ENCODE measurements around the gene KCNK4.

Gene KCNK4

GRCh38 chr11:64268025-64268892 lies 22.8 kb upstream of the KCNK4 start:
- DNase-seq (ENCODE audit: low read depth in 3 of 3): no peak

- DNase-seq (ENCODE audit: low read depth in 3 of 3): peak in 1 of 3 experiments; percentile 57
Observed at GRCh38 chr11:64268893-64269539, 22.1 kb upstream of the KCNK4 start.

- peak; percentile 97 to 98 (median 98) for DNase-seq (ENCODE audit: low read depth in 3 of 3)
Observed at GRCh38 chr11:64269540-64270220, 21.4 kb upstream of the KCNK4 start.

GRCh38 chr11:64275031-64275800 lies 15.9 kb upstream of the KCNK4 start:
- DNase-seq (ENCODE audit: low read depth in 3 of 3): no peak

GRCh38 chr11:64275841-64276240 lies 15.3 kb upstream of the KCNK4 start:
- no peak for DNase-seq (ENCODE audit: low read depth in 3 of 3)

GRCh38 chr11:64276653-64277431 lies 14.3 kb upstream of the KCNK4 start:
- no peak for DNase-seq (ENCODE audit: low read depth in 3 of 3)

GRCh38 chr11:64278576-64279190 lies 12.4 kb upstream of the KCNK4 start:
- no peak for DNase-seq (ENCODE audit: low read depth in 3 of 3)

GRCh38 chr11:64281957-64282770 lies 8.9 kb upstream of the KCNK4 start:
- DNase-seq (ENCODE audit: low read depth in 3 of 3): no peak

GRCh38 chr11:64283092-64283491 lies 8.0 kb upstream of the KCNK4 start:
- DNase-seq (ENCODE audit: low read depth in 3 of 3): no peak

GRCh38 chr11:64284048-64284961 lies 6.8 kb upstream of the KCNK4 start, which contains the start of gene BAD:
Gene BAD (minus strand): TSS chr11:64284665. CDS start chr11:64284368, 297 bp downstream.
- DNase-seq (ENCODE audit: low read depth in 3 of 3): peak; percentile 85 to 94 (median 86)

- DNase-seq (ENCODE audit: low read depth in 3 of 3): peak; percentile 78 to 88 (median 84)
Observed at GRCh38 chr11:64284962-64285884, 5.9 kb upstream of the KCNK4 start, which contains the start of gene GPR137. Gene GPR137 (plus strand): TSS chr11:64285848. CDS start chr11:64286525, 677 bp downstream.

GRCh38 chr11:64285885-64286800 lies 5.0 kb upstream of the KCNK4 start:
- no peak for DNase-seq (ENCODE audit: low read depth in 3 of 3)

GRCh38 chr11:64286801-64287159 lies 4.3 kb upstream of the KCNK4 start:
- DNase-seq (ENCODE audit: low read depth in 3 of 3): no peak

- DNase-seq (ENCODE audit: low read depth in 3 of 3): no peak
Observed at GRCh38 chr11:64287676-64288352, 3.3 kb upstream of the KCNK4 start.

GRCh38 chr11:64288353-64288750 lies 2.8 kb upstream of the KCNK4 start:
- no peak for DNase-seq (ENCODE audit: low read depth in 3 of 3)

Measured in stimulated activated CD4-positive, alpha-beta T cell treated with anti-CD3 and anti-CD28 coated beads, TNF-alpha, amount 100 ng/mL, for 24 hours (primary cell).